C4-2B (cell line): Measurements from ENCODE around the gene PHLDB1.
"Not testable (repeated sequence)": the region's sequence is repeated elsewhere in the genome, so short reads cannot be mapped to it uniquely, and the experiment has no call there.

Experiments
- ZFX ChIP-seq: fragments of 450-650 bp; IDR thresholded peaks from 2 replicates; pipeline ENCODE4 v1.6.1; 2017
- TF ChIP-seq, protein P1 (sequence below): fragments of 450-650 bp; conservative IDR thresholded peaks from 2 replicates; pipeline ENCODE4 v1.5.1; 2017; ENCODE audit warnings: mild to moderate bottlenecking

DNA sequence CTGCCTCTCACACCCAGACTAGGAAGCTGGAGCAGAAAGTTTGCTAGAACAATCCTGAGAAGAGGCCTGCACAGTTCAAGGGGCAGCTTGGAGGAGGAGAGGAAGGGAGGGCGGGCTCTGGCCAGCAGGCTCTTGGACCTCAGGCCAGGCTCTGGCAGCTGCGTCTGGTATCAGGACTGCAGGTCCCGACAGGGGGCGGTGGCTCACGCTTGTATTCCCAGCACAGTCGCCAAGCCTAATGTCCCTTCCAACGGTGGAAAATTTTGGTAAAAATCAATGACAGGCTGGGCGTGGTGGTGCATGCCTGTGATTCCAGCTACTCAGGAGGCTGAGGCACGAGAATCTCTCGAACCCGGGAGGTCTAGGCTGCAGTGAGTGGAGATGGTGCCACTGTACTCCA lies 71.5 kb downstream of the PHLDB1 start:
- TF ChIP-seq, protein P1, sequence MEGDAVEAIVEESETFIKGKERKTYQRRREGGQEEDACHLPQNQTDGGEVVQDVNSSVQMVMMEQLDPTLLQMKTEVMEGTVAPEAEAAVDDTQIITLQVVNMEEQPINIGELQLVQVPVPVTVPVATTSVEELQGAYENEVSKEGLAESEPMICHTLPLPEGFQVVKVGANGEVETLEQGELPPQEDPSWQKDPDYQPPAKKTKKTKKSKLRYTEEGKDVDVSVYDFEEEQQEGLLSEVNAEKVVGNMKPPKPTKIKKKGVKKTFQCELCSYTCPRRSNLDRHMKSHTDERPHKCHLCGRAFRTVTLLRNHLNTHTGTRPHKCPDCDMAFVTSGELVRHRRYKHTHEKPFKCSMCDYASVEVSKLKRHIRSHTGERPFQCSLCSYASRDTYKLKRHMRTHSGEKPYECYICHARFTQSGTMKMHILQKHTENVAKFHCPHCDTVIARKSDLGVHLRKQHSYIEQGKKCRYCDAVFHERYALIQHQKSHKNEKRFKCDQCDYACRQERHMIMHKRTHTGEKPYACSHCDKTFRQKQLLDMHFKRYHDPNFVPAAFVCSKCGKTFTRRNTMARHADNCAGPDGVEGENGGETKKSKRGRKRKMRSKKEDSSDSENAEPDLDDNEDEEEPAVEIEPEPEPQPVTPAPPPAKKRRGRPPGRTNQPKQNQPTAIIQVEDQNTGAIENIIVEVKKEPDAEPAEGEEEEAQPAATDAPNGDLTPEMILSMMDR: not testable (repeated sequence)
- TF ChIP-seq ZFX: not testable (repeated sequence)
